Parathyroid adenoma (tissue), 2 donors: ENCODE results near the gene HAAO.
A peak's percentile ranks its signal among the peaks of the same experiment; 100 is the strongest.

Experiments used
- H2AFZ ChIP-seq: fragments of 300-600 bp; sonication (generic); one replicate; pipeline ENCODE4 v1.7.0; 2017; ENCODE audit warnings: antibody characterized with exemption, mild to moderate bottlenecking
- H3K27ac ChIP-seq: fragments of 300-600 bp; sonication (generic); one replicate; pipeline ENCODE4 v1.7.0; 2017
- H3K27me3 ChIP-seq: fragments of 300-600 bp; sonication (generic); one replicate; pipeline ENCODE4 v1.7.0; 2017; ENCODE audit warnings: low read length; ENCODE audit not compliant: control insufficient read depth, insufficient read depth
- H3K36me3 ChIP-seq: fragments of 300-600 bp; sonication (generic); one replicate; pipeline ENCODE4 v1.7.0; 2017; ENCODE audit warnings: low read length; ENCODE audit not compliant: control insufficient read depth, insufficient read depth
- H3K4me1 ChIP-seq: fragments of 300-600 bp; sonication (generic); one replicate; pipeline ENCODE4 v1.7.0; 2017; ENCODE audit warnings: control low read depth
- H3K4me2 ChIP-seq: fragments of 300-600 bp; sonication (generic); one replicate; pipeline ENCODE4 v1.7.0; 2017; ENCODE audit warnings: low read length
- H3K4me3 ChIP-seq: fragments of 300-600 bp; sonication (generic); one replicate; pipeline ENCODE4 v1.7.0; 2017; ENCODE audit warnings: low read depth, low read length
- H3K79me2 ChIP-seq: fragments of 300-600 bp; sonication (generic); one replicate; pipeline ENCODE4 v1.7.0; 2017; ENCODE audit warnings: control low read depth
- H3K9ac ChIP-seq: fragments of 300-600 bp; sonication (generic); one replicate; pipeline ENCODE4 v1.7.0; 2017; ENCODE audit warnings: mild to moderate bottlenecking
- H3K9me3 ChIP-seq: fragments of 300-600 bp; sonication (generic); one replicate; pipeline ENCODE4 v1.7.0; 2017; ENCODE audit warnings: low read length; ENCODE audit not compliant: control insufficient read depth
- TF ChIP-seq, protein P1 (sequence below): fragments of 300-600 bp; sonication (generic); IDR thresholded peaks from one replicate; pipeline ENCODE4 v1.7.0; 2017; ENCODE audit warnings: antibody characterized with exemption, mild to moderate bottlenecking
- donor health status: primary hyperparathyroidism.

The HAAO gene

DNA sequence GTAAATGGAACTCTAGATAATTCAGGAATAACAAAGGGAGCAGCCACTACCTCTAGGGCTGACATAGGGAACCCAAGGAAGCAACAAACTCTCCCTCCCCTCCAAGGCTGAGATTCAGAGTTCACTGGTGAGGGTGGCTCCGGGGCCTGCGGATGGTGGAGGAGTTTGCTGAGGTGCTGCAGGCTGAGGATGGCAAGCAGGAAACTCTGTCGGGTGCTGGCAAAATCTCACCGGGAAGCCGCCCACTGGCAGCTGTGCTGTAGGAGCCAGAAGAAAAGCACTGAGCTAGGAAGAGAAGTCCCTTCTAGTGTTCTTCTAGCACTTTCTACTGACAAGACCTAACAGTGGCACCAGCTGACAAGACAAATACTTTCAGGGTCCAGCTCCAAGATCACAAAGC lies 12.5 kb upstream of the HAAO start:
- no peak overlapping the region for H3K27ac ChIP-seq
- H3K4me1 ChIP-seq: peaks cover 8% of the 10 kb centered on the region
- TF ChIP-seq, protein P1, sequence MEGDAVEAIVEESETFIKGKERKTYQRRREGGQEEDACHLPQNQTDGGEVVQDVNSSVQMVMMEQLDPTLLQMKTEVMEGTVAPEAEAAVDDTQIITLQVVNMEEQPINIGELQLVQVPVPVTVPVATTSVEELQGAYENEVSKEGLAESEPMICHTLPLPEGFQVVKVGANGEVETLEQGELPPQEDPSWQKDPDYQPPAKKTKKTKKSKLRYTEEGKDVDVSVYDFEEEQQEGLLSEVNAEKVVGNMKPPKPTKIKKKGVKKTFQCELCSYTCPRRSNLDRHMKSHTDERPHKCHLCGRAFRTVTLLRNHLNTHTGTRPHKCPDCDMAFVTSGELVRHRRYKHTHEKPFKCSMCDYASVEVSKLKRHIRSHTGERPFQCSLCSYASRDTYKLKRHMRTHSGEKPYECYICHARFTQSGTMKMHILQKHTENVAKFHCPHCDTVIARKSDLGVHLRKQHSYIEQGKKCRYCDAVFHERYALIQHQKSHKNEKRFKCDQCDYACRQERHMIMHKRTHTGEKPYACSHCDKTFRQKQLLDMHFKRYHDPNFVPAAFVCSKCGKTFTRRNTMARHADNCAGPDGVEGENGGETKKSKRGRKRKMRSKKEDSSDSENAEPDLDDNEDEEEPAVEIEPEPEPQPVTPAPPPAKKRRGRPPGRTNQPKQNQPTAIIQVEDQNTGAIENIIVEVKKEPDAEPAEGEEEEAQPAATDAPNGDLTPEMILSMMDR: no peak
- H3K4me2 ChIP-seq: no peak overlapping the region
- H3K79me2 ChIP-seq: no peaks in the 10 kb centered on the region
- no peaks in the 10 kb centered on the region for H3K27me3 ChIP-seq
- H3K4me3 ChIP-seq: no peak overlapping the region
- no peak overlapping the region for H3K9ac ChIP-seq
- no peak overlapping the region for H2AFZ ChIP-seq
- no peaks in the 10 kb centered on the region for H3K36me3 ChIP-seq
- H3K9me3 ChIP-seq: no peaks in the 10 kb centered on the region

DNA sequence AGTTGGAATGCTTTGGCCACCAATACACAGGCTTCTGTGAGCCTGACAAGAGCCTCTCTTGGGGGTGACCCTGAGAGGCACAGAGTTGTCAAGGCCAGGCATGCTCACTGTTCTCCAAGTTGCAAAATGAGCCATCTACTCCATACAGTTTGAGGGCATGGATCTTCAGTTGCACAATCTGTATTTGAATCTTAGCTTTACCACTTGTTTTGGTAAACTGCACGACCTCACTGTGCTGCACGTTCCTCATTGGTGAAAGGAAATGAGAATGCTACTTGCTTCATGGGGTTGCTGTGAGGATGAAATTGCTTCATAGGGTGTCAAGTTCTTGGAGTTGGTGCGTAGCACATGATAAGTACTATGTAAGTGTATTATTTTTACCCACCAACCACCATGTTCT lies 12.0 kb upstream of the HAAO start:
- H3K4me1 ChIP-seq: peaks cover 8% of the 10 kb centered on the region
- TF ChIP-seq, protein P1: no peak
- no peak overlapping the region for H3K4me2 ChIP-seq
- H3K79me2 ChIP-seq: no peaks in the 10 kb centered on the region
- no peaks in the 10 kb centered on the region for H3K36me3 ChIP-seq
- H3K27ac ChIP-seq: no peak overlapping the region
- no peak overlapping the region for H3K9ac ChIP-seq
- no peak overlapping the region for H3K4me3 ChIP-seq
- no peaks in the 10 kb centered on the region for H3K9me3 ChIP-seq
- no peaks in the 10 kb centered on the region for H3K27me3 ChIP-seq
- H2AFZ ChIP-seq: no peak overlapping the region

DNA sequence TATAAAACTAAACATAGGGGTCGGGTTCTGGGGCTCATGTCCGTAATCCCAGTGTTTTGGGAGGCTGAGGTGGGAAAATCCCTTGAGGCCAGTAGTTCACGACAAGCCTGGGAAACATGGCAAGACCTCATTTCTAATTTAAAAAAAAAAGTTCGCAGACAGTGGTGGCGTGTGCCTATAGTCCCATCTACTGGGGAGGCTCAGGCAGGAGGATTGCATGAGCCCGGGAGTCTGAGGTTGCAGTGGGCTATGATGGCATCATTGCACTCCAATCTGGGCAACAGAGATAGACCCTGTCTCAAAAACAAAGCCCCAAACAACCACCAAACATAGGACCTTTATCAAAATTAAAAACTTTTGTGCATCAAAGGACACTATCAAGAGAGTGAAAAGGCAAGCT lies 9.8 kb upstream of the HAAO start:
- no peaks in the 10 kb centered on the region for H3K36me3 ChIP-seq
- no peaks in the 10 kb centered on the region for H3K9me3 ChIP-seq
- H3K4me1 ChIP-seq: peaks cover 3% of the 10 kb centered on the region
- no peak overlapping the region for H3K4me3 ChIP-seq
- H3K79me2 ChIP-seq: no peaks in the 10 kb centered on the region
- H3K27ac ChIP-seq: no peak overlapping the region
- TF ChIP-seq, protein P1: no peak
- H2AFZ ChIP-seq: no peak overlapping the region
- H3K4me2 ChIP-seq: no peak overlapping the region
- no peaks in the 10 kb centered on the region for H3K27me3 ChIP-seq
- no peak overlapping the region for H3K9ac ChIP-seq

DNA sequence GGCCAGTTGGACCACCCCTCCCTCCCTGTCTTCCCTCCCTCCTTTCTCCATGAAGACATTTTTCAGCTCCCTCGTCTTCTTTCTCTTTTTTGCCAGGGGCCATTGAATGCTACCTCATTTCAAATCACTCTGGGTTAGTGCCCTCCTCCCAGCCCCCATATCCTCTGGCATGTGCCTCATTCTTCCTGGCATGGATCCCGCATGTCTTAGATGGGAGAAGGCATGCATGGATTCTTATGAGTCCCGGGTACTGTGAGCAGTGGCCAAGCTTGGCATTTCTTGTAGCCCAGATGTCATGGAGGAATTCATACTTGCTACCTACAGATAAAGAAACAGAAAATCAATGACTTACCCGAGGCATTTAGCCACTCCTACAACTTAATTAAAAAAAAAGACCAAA lies 9.0 kb upstream of the HAAO start:
- H3K9me3 ChIP-seq: no peaks in the 10 kb centered on the region
- H3K4me2 ChIP-seq: no peak overlapping the region
- TF ChIP-seq, protein P1: no peak
- no peak overlapping the region for H3K4me3 ChIP-seq
- H2AFZ ChIP-seq: peak overlapping the region; percentile 43
- no peak overlapping the region for H3K9ac ChIP-seq
- no peaks in the 10 kb centered on the region for H3K27me3 ChIP-seq
- H3K4me1 ChIP-seq: peaks cover 3% of the 10 kb centered on the region
- no peak overlapping the region for H3K27ac ChIP-seq
- H3K36me3 ChIP-seq: no peaks in the 10 kb centered on the region
- no peaks in the 10 kb centered on the region for H3K79me2 ChIP-seq

DNA sequence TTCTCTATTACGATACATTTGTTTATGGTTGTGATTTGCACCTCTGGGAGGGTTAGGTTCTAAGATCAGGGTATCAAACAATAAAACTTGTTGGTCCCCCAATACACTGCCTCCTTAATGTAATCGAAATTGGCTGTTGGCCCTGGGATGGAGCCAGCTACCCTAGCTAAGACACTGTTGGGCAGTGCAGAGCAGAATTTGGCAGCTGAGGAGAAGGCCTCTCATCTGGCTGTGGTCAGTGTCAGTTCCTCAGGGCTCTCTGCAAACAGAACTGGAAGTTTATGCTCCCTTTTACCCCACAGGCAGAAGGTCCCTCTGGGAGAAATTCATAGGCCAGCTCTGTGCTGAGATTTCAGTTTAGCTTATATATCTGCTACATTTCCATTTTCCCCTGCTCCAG lies 8.6 kb upstream of the HAAO start:
- peak overlapping the region; percentile 43 for H2AFZ ChIP-seq
- H3K9me3 ChIP-seq: no peaks in the 10 kb centered on the region
- H3K4me3 ChIP-seq: no peak overlapping the region
- H3K36me3 ChIP-seq: no peaks in the 10 kb centered on the region
- TF ChIP-seq, protein P1: no peak
- H3K4me2 ChIP-seq: no peak overlapping the region
- no peaks in the 10 kb centered on the region for H3K79me2 ChIP-seq
- H3K27me3 ChIP-seq: no peaks in the 10 kb centered on the region
- H3K4me1 ChIP-seq: peaks cover 3% of the 10 kb centered on the region
- H3K9ac ChIP-seq: no peak overlapping the region
- no peak overlapping the region for H3K27ac ChIP-seq
